ENCODE measurements around the gene RAB3IL1. TPM values are rescaled to one million over a fixed set of nuclear protein-coding genes. Genes with fewer than 3 reads are reported as not detected.

The RAB3IL1 gene
- total RNA-seq, 1 donor from 2014 or later, result 0.12 TPM

DNA sequence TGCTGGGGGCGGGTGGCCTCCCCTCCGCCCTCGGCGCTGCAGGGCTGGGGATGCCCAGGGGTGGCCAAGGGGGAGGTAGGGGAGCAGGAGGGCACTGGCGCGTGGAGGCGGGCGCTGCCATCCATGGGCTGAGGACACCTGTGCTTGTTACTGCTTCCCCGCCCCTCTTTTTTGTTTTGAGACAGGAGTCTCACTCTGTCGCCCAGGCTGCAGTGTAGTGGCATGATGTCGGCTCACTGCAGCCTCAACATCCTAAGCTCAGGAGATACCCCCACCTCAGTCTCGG lies 25.3 kb downstream of the RAB3IL1 start:
- peak overlapping the region; percentile 53 for H3K4me3 ChIP-seq (ENCODE audit: low read depth, low read length)
- no peak for TF ChIP-seq CTCF (conservative IDR thresholded peaks at IDR 0.05; ENCODE audit: low read depth, low read length)
- DNase-seq (ENCODE audit: low read depth), result no peak

- DNase-seq (ENCODE audit: low read depth), result no peak
- no peak for TF ChIP-seq CTCF (conservative IDR thresholded peaks at IDR 0.05; ENCODE audit: low read depth, low read length)
- H3K4me3 ChIP-seq (ENCODE audit: low read depth, low read length), result peak within 1 kb of the TSS; percentile 77
Measured at GRCh38 chr11:61891331-61892084, 25.9 kb downstream of the RAB3IL1 start, which contains the start of gene FADS3. Gene FADS3, minus strand, starts transcription at chr11:61891545. Its CDS starts 164 bp downstream, at chr11:61891381.

DNA sequence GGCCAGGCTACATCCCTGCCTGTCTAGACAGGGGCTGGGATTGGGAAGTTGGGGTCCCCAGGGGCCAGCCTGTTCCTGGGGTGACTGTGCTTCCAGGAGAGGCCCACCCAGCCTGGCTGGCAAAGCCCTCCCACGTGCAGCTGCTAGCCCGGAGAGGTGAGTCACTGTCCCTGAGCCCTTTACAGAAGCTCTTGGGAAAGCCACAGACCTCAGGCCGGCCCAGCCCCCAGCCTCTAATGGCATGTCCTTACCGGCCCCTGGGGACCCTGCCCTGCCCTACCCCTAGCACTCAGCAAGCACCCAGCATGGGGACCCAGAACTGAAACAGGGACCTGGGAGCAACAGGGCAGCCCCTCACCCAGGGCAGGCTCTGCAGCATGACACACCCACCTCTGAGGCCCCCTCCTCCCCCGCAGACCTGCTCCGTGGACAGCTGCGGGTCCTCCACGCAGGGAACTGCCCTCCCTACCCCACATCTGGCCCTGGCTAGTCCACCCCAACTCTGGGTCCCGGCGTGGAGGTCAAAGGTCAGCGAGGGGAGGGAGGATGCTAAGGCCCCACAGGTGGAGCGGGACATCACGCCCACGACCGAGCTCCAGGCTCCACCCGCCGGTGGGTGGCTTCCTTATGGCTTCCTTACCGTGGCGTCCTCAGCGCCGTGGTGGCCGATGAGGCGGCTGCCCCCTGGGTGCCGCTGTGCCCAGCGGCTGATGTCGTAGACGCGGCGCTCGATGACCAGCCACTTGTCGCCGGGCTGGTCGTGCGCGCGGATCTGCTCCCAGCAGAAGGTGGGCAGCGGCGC lies 26.6 kb downstream of the RAB3IL1 start:
- peak overlapping the region; percentile 77 for H3K4me3 ChIP-seq (ENCODE audit: low read depth, low read length)
- DNase-seq (ENCODE audit: low read depth), result no peak
- TF ChIP-seq CTCF (conservative IDR thresholded peaks at IDR 0.05; ENCODE audit: low read depth, low read length), result peak; percentile 6

DNA sequence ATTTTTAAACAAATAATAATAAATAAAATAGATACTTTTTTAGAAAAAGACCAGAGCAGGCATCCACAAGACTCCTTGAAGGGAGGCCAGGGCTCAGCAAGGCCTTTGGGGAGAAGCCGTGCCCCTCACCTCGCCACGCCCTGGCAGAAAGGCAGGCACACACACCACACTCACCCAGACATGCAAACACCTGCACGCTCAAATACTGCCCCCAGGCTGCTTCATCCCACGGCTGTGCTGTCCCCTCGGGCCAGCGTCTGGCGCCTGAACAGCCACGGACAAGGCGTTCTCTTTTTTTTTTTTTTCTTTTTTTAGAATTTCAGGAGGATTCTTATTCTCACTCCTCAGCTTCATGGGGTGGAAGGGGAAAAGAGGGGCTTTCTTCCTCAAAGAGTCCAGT lies 27.5 kb downstream of the RAB3IL1 start:
- no peak for TF ChIP-seq CTCF (conservative IDR thresholded peaks at IDR 0.05; ENCODE audit: low read depth, low read length)
- H3K4me3 ChIP-seq (ENCODE audit: low read depth, low read length), result peak overlapping the region; percentile 77
- DNase-seq (ENCODE audit: low read depth), result no peak

DNA sequence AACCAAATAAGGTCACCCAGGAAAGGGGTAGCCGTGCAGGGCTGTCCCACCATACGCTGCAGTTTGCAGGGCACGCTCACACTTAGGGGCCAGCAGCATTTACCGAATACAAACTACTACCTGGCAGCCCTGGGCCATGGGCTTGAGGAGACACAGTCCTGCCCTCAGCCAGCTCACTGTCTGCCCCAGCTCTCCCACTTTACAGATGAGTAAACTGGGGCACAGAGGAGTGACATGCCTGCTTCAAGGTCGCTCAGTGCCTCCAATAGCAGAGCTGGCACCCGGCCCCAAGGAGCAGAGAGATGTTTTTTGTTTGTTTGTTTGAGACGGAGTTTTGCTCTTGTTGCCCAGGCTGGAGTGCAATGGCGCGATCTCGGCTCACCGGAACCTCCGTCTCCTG lies 28.8 kb downstream of the RAB3IL1 start:
- no peak for TF ChIP-seq CTCF (conservative IDR thresholded peaks at IDR 0.05; ENCODE audit: low read depth, low read length)
- DNase-seq (ENCODE audit: low read depth), result no peak
- no peak overlapping the region for H3K4me3 ChIP-seq (ENCODE audit: low read depth, low read length)

DNA sequence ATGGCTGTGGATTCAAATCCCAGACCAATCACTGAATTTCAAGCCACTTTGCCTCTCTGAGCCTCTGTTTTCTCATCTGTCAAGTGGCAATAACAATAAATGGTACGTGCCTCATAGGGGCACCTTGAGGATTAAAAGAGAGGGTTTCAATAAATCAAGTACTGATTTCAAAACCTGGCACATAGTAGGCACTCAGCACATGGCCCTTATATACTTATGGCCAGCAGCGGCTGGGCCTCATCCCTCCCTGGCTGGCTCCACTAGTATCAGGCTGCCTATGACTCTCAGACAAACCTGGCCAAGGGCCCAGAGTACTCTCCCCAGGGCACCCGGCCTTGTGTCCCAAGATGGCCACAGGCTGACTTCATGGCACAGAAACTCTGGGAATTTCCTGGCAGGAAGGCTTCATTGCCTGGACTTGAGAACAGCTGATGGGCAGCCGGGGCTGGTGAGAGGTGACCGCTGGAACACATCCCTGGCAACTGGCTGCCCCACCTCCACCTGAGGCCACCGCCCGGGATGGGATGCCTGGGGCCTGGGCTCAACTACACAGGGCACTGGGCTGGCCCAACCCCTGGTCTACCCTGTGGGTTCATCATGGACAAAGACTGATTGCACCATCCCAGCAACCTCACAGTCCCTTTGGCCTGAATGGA lies 29.4 kb downstream of the RAB3IL1 start:
- peak; percentile 91 for DNase-seq (ENCODE audit: low read depth)
- no peak overlapping the region for H3K4me3 ChIP-seq (ENCODE audit: low read depth, low read length)
- TF ChIP-seq CTCF (conservative IDR thresholded peaks at IDR 0.05; ENCODE audit: low read depth, low read length), result no peak

Data from epithelial cell of proximal tubule (primary cell).